Neural cell (in vitro differentiated cells): ENCODE results near the gene ZNF678.

Experiments used
- EP300 ChIP-seq: fragments of 450-650 bp; conservative IDR thresholded peaks from 2 replicates; pipeline ENCODE4 v1.6.1; 2014; ENCODE audit warnings: antibody characterized with exemption, mild to moderate bottlenecking, moderate library complexity; ENCODE audit not compliant: poor library complexity, severe bottlenecking
- EZH2 ChIP-seq: fragments of 200-600, 300-800 bp; shearing (Covaris generic), sonication (generic); IDR thresholded peaks from 2 replicates; pipeline ENCODE4 v1.6.1; 2014; ENCODE audit warnings: antibody characterized with exemption, low read length, borderline replicate concordance, mild to moderate bottlenecking; ENCODE audit not compliant: insufficient read depth, poor library complexity, severe bottlenecking
- MXI1 ChIP-seq: fragments of 450-650 bp; conservative IDR thresholded peaks from 2 replicates; pipeline ENCODE4 v1.6.1; 2014; ENCODE audit warnings: antibody characterized with exemption, mild to moderate bottlenecking; ENCODE audit not compliant: poor library complexity, severe bottlenecking
- POLR2AphosphoS5 ChIP-seq: IDR thresholded peaks from 2 replicates; pipeline ENCODE4 v1.6.1; 2012
- RAD21 ChIP-seq: fragments of 450-650 bp; conservative IDR thresholded peaks from 2 replicates; pipeline ENCODE4 v1.6.1; 2014; ENCODE audit warnings: antibody characterized with exemption, mild to moderate bottlenecking, moderate library complexity
- SMC3 ChIP-seq: fragments of 450-650 bp; conservative IDR thresholded peaks from 2 replicates; pipeline ENCODE4 v1.6.1; 2014; ENCODE audit warnings: antibody characterized with exemption, mild to moderate bottlenecking, moderate library complexity; ENCODE audit not compliant: poor library complexity
- TAF1 ChIP-seq: IDR thresholded peaks from 2 replicates; pipeline ENCODE4 v1.6.1; 2012; ENCODE audit warnings: low read depth
- TF ChIP-seq, protein P1 (sequence below): fragments of 450-650 bp; IDR thresholded peaks from 2 replicates; pipeline ENCODE4 v1.5.1; 2014; ENCODE audit warnings: antibody characterized with exemption, mild to moderate bottlenecking, moderate library complexity; ENCODE audit not compliant: poor library complexity, severe bottlenecking

DNA sequence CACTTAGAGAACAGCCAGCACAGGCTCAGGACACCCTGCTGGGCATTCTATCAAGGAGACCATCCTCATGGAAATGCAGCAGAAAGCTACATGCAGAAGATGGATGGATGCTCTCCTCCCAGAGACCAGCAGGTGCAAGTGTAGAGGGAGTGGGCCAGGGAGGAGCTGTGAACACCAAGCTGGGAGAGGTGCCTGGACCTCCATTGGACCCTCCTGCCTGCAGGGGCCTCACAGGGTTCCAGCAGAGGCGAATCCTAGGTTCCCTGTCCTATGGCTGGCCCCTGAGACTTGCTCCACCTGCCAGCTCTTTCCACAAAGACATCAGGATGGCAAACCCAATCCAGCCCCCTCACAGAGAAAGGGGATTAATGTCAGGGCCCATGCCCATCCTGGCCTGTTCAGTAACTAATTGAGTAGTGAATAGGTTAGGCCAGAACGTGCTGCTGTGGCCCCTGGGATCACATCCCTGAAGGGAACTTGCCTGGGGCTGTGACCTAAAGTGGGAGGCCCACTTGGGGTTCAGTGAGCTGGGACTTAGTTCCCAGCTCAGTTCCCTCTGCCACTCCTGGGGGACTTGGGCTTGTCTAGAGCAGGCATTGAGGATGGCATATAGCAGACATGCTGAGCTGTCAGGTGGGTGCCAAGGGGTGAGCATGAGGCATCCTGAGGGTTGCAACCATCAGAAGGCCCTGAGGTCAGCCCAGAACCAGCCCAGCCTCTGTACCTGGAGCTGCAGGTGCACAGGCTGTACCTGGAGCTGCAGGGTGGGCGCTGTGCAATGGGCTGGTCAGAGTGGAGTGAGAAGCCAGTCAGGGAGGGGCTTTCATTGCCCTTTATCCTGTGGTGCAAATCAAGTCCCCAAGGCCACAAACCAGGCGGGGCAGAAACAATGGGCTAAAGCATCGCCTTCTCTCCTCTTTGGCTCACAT lies 22.9 kb upstream of the ZNF678 start:
- TF ChIP-seq TAF1 (no peak), EP300 (no peak), POLR2AphosphoS5 (no peak), EZH2 (no peak), RAD21 (no peak), MXI1 (no peak), SMC3 (no peak)
- TF ChIP-seq, protein P1, sequence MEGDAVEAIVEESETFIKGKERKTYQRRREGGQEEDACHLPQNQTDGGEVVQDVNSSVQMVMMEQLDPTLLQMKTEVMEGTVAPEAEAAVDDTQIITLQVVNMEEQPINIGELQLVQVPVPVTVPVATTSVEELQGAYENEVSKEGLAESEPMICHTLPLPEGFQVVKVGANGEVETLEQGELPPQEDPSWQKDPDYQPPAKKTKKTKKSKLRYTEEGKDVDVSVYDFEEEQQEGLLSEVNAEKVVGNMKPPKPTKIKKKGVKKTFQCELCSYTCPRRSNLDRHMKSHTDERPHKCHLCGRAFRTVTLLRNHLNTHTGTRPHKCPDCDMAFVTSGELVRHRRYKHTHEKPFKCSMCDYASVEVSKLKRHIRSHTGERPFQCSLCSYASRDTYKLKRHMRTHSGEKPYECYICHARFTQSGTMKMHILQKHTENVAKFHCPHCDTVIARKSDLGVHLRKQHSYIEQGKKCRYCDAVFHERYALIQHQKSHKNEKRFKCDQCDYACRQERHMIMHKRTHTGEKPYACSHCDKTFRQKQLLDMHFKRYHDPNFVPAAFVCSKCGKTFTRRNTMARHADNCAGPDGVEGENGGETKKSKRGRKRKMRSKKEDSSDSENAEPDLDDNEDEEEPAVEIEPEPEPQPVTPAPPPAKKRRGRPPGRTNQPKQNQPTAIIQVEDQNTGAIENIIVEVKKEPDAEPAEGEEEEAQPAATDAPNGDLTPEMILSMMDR = no peak
